Rectal smooth muscle tissue (tissue), 1 donor: ENCODE results near the gene ANKRD17.
"Not testable (repeated sequence)": the region's sequence is repeated elsewhere in the genome, so short reads cannot be mapped to it uniquely, and the experiment has no call there.

ENCODE experiments used
- H3K27ac ChIP-seq: one replicate; pipeline ENCODE4 v1.7.0; 2013; ENCODE audit warnings: low read depth, low read length, inconsistent platforms
- H3K27me3 ChIP-seq: one replicate; pipeline ENCODE4 v1.7.0; 2013; ENCODE audit warnings: low read length; ENCODE audit not compliant: control insufficient read depth, insufficient read depth
- H3K36me3 ChIP-seq: one replicate; pipeline ENCODE4 v1.7.0; 2013; ENCODE audit warnings: low read length; ENCODE audit not compliant: control insufficient read depth, insufficient read depth
- H3K4me1 ChIP-seq: one replicate; pipeline ENCODE4 v1.7.0; 2013; ENCODE audit warnings: low read length; ENCODE audit not compliant: control insufficient read depth, insufficient read depth
- H3K4me3 ChIP-seq: one replicate; pipeline ENCODE4 v1.7.0; 2013; ENCODE audit warnings: low read length
- H3K9ac ChIP-seq: one replicate; pipeline ENCODE4 v1.7.0; 2013; ENCODE audit warnings: low read length

ANKRD17 gene

DNA sequence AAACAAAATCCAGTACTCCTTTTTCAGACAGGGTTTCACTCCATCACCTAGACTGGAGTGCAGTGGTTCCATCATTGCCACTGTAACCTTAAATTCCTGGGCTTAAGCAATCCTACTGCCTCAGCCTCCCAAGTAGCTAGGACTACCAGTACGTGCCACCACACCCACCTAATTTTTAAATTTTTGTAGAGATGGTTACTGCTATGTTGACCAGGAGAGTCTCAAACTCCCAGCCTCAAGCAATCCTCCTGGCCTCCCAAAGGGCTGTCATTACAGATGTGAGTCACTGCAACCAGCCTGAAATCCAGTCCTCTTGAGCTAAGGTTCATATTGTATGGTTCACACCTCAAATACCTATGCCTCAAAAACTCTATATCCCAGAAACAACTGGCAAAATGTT, 22.4 kb downstream of the ANKRD17 start:
- no peaks in the 10 kb centered on the region for H3K27me3 ChIP-seq
- no peak overlapping the region for H3K4me3 ChIP-seq
- H3K9ac ChIP-seq, result no peak overlapping the region
- no peaks in the 10 kb centered on the region for H3K4me1 ChIP-seq
- H3K36me3 ChIP-seq, result no peaks in the 10 kb centered on the region
- H3K27ac ChIP-seq, result no peak overlapping the region

DNA sequence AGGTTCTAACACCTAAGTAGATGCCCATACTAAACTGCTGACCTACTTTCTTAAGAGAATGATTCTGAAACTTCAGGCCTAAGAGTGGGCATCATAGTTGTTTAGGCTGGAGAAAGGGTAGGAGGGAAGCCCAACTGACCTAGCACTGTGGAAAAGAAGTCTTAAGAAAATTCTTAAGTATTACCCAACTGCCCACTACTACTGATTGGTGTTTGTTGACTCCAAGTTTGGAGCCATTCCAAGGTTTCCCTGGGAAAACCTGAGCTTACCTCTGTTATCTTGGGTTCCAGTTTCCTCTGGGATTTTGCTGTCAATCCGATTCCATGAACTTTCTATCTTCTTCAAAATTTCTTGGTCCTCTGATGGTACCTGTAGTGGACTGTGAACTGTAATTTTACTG, 23.9 kb downstream of the ANKRD17 start:
- Histone ChIP-seq H3K9ac (no peak overlapping the region), H3K4me3 (no peak overlapping the region), H3K27ac (no peak overlapping the region), H3K36me3 (no peaks in the 10 kb centered on the region), H3K4me1 (no peaks in the 10 kb centered on the region), H3K27me3 (no peaks in the 10 kb centered on the region)

DNA sequence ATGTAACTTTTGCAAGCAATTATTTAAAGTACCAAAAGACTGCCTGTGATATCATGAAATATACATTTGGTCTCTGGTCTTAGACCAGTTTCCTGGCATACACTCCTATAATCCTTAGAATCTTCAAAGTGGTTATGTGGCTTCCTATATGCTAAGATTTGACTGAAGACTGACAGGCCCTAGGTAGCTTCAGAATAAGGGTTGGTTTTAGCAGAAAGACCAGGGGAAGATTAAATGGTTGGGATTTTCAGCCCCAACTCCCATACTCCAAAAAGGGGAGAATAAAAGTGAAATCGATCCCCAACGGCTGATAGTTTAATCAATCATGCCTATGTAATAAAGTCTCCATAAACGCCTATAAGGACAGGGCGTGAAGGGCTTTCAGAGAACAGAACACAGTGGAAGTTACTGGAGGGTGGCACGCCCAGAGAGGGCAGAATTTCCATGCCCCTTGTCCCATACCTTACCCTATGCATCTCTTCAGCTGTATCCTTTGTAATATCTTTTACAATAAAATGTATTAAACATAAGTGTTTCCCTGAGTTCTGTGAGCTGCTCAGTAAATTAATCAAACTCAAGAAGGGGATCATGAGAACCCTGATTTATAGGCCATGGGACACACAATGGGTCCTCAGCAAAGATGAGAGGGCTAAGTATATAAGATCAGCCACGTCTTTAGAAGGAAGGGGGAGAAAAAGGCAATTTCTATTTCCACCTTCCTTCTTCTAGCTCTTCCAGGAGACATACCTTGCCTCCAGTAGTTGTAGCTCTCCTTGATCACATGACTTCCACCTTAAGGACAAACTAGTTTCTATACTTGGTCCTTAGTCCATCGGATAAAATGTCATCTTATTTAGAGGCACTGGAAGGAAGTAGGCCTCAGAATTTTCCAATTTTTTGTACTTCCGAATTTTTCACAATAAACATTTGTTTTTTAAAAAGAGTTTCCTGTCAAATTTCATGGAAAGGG, 26.8 kb downstream of the ANKRD17 start:
- Histone ChIP-seq H3K4me1 (no peaks in the 10 kb centered on the region), H3K36me3 (no peaks in the 10 kb centered on the region), H3K4me3 (no peak overlapping the region), H3K27me3 (no peaks in the 10 kb centered on the region), H3K9ac (no peak overlapping the region), H3K27ac (no peak overlapping the region)

DNA sequence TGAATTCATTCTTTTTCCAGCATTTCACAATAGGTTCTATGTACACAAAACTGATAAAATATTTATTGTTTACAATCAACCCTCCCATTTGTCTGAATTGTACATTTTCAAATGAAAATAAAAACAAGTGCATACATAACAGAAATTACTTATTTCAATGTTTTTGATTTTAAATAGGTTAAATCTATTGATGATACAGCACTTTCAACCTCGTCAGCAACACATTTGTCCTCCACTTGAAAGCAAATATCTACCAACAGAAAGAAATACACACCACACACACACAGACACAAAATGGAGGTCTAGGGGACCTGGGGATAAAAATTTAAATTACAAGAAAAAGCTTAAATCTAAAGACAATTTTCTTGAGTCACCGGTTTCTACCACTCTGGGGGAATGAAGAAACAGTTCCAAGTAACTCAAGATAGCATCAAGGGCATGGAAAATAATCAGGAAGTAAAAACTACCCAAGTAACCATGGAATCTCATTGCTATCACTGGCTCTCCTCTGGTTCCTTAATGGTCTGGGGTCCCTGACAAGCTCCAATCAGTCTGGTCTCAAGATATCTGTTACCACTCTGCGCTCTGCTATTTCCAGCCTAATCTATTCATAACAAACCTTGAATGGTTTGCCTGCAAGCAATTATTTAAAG, 27.6 kb downstream of the ANKRD17 start:
- no peaks in the 10 kb centered on the region for H3K27me3 ChIP-seq
- H3K27ac ChIP-seq, result no peak overlapping the region
- no peaks in the 10 kb centered on the region for H3K4me1 ChIP-seq
- no peak overlapping the region for H3K4me3 ChIP-seq
- no peaks in the 10 kb centered on the region for H3K36me3 ChIP-seq
- H3K9ac ChIP-seq, result no peak overlapping the region

DNA sequence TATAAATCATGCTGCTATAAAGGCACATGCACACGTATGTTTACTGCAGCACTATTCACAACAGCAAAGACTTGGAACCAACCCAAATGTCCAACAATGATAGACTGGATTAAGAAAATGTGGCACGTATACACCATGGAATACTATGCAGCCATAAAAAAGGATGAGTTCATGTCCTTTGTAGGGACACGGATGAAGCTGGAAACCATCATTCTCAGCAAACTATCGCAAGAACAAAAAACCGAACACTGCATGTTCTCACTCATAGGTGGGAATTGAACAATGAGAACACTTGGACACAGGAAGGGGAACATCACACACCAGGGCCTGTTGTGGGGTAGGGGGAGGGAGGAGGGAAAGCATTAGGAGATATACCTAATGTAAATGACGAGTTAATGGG, 29.8 kb downstream of the ANKRD17 start:
- not testable (repeated sequence) for H3K36me3 ChIP-seq, H3K9ac ChIP-seq, H3K4me1 ChIP-seq, H3K4me3 ChIP-seq, H3K27ac ChIP-seq, H3K27me3 ChIP-seq

DNA sequence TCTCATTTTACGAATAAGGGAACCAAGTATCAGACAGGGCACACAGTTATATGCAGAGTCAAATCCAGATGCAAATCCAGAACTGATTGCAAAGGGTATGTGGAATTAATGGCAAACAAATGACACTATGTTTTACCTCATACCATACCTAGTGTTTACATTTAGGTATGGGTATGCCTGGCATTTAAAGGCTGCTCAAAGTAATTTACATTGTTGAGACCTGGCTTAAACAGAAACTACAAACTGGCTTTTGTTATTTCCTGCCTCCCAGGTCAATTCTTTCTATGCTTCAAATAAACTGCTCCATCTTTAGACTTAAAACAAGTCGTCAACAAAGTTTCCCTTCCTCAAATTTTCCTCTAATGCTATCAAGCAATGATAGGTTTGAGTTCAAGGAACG, 33.7 kb downstream of the ANKRD17 start:
- H3K36me3 ChIP-seq, result no peaks in the 10 kb centered on the region
- no peak overlapping the region for H3K4me3 ChIP-seq
- no peak overlapping the region for H3K27ac ChIP-seq
- no peaks in the 10 kb centered on the region for H3K27me3 ChIP-seq
- H3K4me1 ChIP-seq, result peaks cover 15% of the 10 kb centered on the region
- H3K9ac ChIP-seq, result no peak overlapping the region

DNA sequence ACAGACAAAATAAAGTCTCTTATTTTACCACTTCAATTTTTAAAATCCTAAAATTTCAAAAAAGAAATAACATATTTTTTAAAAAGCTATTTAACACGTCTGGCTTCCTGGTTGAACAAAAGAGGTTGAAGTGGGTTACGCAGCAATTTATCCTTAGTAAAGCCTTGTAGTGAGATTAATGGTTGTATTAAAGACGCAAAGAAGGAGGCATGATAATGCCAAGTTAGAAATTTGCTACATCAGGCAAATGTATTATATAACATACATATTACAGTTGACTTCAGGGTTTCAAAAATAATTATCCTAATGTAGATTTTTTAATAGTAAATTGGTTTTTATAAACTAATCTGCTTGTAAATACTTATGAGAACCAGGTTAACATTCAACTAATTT, 35.3 kb downstream of the ANKRD17 start:
- Histone ChIP-seq H3K4me1 (peaks cover 15% of the 10 kb centered on the region), H3K4me3 (peak overlapping the region; percentile 37), H3K36me3 (no peaks in the 10 kb centered on the region), H3K9ac (no peak overlapping the region), H3K27me3 (no peaks in the 10 kb centered on the region), H3K27ac (peak overlapping the region; percentile 70)

DNA sequence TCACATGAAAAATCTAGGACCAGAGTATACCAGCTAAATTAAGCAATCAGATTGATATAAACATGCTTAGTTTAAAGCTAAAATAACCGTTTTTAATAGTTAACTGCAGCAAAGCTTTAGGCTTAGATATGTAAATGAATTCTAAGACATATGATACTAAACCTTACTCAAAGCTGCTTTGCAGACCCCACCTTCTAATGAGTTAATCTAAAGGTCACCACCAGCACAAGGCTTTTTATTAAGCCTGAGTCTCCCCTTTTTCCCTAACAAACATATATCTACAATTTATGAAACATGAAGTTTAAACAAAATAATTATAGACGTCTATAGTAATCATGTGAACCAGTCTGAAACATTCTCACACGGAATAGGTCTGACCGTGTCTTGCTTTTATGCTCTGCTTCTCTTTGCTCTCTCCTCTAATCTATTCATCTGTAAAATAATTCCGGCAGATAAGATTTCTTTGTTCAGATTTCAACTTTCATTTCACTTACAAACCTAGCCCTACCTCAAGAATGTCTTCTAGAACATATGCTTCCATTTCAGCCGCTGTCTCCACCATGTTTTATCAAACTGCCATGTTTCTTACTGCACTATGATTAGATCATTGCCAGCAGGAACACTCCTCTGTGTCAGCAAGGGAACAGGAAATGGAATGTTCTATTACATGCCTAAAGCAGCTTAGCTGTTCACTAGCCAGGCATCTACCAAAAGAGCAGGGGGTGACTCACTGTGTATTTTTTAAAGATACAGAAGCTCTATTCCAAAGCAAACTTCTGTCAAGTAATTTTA, 35.9 kb downstream of the ANKRD17 start:
- Histone ChIP-seq H3K27me3 (no peaks in the 10 kb centered on the region), H3K4me1 (peaks cover 15% of the 10 kb centered on the region), H3K36me3 (no peaks in the 10 kb centered on the region), H3K9ac (no peak overlapping the region), H3K4me3 (peak overlapping the region; percentile 61), H3K27ac (peak overlapping the region; percentile 70)

DNA sequence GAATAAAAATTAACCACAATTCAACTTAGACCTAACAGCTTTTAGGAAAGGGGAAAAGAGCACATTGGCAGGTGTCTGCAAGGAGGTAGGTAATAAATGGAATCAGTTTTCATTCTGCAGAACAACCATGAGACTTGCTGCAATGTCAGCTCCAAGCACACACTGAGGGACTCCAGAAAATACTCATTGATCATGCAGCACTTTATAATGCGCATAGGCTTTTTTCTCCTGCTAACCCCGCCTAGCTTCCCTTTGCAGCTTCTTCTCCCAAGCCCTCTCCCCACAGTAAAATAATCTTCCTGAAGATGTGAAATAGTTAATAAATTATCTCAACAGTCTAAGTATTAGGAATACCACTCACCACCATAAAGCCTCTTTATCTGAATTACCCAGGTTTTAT, 36.9 kb downstream of the ANKRD17 start:
- no peaks in the 10 kb centered on the region for H3K27me3 ChIP-seq
- no peak overlapping the region for H3K27ac ChIP-seq
- peaks cover 15% of the 10 kb centered on the region for H3K4me1 ChIP-seq
- no peak overlapping the region for H3K9ac ChIP-seq
- no peaks in the 10 kb centered on the region for H3K36me3 ChIP-seq
- H3K4me3 ChIP-seq, result no peak overlapping the region

DNA sequence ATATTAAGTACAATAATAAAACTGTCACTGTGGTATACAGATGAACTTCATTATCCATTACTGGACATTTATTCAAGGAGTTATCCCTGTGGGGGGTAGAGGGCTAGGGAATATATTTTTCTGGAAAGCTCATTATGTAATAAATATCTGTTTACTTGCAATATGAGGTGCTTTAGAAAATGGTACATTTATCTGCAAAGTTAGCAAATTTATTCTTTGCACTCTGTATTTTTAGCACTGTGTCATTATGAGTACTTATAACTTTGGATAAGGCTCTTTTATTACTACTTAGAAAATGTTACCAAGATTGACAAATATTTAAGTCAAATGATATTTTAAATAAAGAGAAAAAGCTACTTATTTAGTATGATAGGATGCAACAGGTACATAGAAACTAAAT, 37.8 kb downstream of the ANKRD17 start:
- no peak overlapping the region for H3K4me3 ChIP-seq
- H3K36me3 ChIP-seq, result no peaks in the 10 kb centered on the region
- H3K9ac ChIP-seq, result no peak overlapping the region
- peaks cover 15% of the 10 kb centered on the region for H3K4me1 ChIP-seq
- H3K27me3 ChIP-seq, result no peaks in the 10 kb centered on the region
- H3K27ac ChIP-seq, result no peak overlapping the region

DNA sequence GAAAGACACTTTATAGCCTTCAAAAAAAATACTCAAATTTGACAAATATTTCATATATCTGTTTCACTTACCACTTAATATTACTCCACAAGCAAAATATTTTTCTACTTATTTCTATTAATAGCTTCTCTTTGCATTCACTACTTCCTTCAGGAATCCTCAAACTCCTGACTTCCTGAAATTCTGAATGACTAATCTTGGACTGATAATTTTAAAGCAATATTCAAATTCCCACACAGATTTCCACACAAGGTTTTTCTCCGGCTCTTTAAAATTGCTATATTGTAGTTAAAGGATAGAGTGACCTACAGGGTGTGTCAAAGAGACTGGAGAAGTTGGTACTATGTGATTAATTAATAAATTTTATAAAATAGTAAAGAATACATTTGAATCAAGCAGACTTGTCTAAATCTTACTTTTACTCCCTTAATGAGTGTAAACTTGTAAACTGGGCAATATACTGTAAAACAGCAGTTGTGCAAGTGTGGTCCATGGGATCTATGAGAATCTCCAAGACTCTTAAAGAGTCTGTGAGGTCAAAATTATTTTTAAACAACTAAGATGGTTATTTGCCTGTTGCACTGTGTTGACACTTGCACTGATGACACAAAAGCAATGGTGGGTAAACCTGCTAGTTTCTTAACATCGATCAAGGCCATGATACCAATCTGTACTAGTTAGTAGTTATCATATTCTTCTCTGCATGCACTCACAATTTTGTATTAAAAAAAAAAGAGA, 44.5 kb downstream of the ANKRD17 start:
- no peak overlapping the region for H3K27ac ChIP-seq
- no peaks in the 10 kb centered on the region for H3K4me1 ChIP-seq
- H3K27me3 ChIP-seq, result no peaks in the 10 kb centered on the region
- H3K36me3 ChIP-seq, result no peaks in the 10 kb centered on the region
- no peak overlapping the region for H3K9ac ChIP-seq
- no peak overlapping the region for H3K4me3 ChIP-seq
